Lung (tissue), 12 donors: ENCODE measurements around the gene OMG. TPM values are rescaled to one million over a fixed set of nuclear protein-coding genes. Genes with fewer than 3 reads are reported as not detected.

Experiments
- ATAC-seq: fragments of 200-7000 bp; cut with Tn5 transposase; one replicate; pipeline ENCODE4 v1.9.1; 2020; ENCODE audit warnings: moderate number of reproducible peaks; ENCODE audit not compliant: insufficient read depth, low FRiP score
- DNase-seq, 3 donors: peaks; one replicate each; pipeline ENCODE4 v3.0.0-alpha.2; 2013 to 2017
- H3K27ac ChIP-seq, 2 donors: one replicate each; pipeline ENCODE4 v1.5.1; 2013; ENCODE audit warnings: mild to moderate bottlenecking in 2 of 2, moderate library complexity in 2 of 2, control low read depth in 1 of 2, inconsistent platforms in 1 of 2, low read depth in 1 of 2, low read length in 1 of 2
- H3K27me3 ChIP-seq, 3 donors: one replicate each; pipeline ENCODE4 v1.5.1; 2013; ENCODE audit warnings: low read length in 2 of 3; ENCODE audit not compliant: control insufficient read depth in 3 of 3, insufficient read depth in 3 of 3
- H3K36me3 ChIP-seq, 4 donors: one replicate each; pipeline ENCODE4 v1.5.1; 2013; ENCODE audit warnings: low read length in 4 of 4, mild to moderate bottlenecking in 1 of 4, moderate library complexity in 1 of 4; ENCODE audit not compliant: control insufficient read depth in 4 of 4, insufficient read depth in 4 of 4
- H3K4me1 ChIP-seq, 5 donors: one replicate each; pipeline ENCODE4 v1.5.1; 2013; ENCODE audit warnings: low read length in 5 of 5, mild to moderate bottlenecking in 2 of 5, moderate library complexity in 1 of 5; ENCODE audit not compliant: control insufficient read depth in 5 of 5, insufficient read depth in 5 of 5
- H3K4me3 ChIP-seq: one replicate; pipeline ENCODE4 v1.5.1; 2013; ENCODE audit warnings: mild to moderate bottlenecking, control low read depth, moderate library complexity
- H3K9ac ChIP-seq, 2 donors: one replicate each; pipeline ENCODE4 v1.5.1; 2013; ENCODE audit warnings: low read length in 2 of 2, control low read depth in 1 of 2; ENCODE audit not compliant: insufficient read depth in 1 of 2
- H3K9me3 ChIP-seq, 4 donors: one replicate each; pipeline ENCODE4 v1.5.1; 2013; ENCODE audit warnings: low read length in 3 of 4, mild to moderate bottlenecking in 1 of 4, moderate library complexity in 1 of 4; ENCODE audit not compliant: control insufficient read depth in 4 of 4, insufficient read depth in 3 of 4
- CTCF ChIP-seq: IDR thresholded peaks from 2 replicates; pipeline ENCODE4 v1.5.1; 2012; ENCODE audit warnings: mild to moderate bottlenecking; ENCODE audit errors: control extremely low read depth, extremely low read depth
- WGBS, 2 donors: extraction: QIAGEN DNeasy Blood & Tissue Kit; methylation state at CpG; one replicate each; pipeline ENCODE4 v1.1.7; 2013; 5-methylcytosine and 5-hydroxymethylcytosine counted together
- polyA plus RNA-seq, 2 donors: library from polyadenylated mRNA; stranded (reverse); fragments of 200-250 nt; gene quantifications; one replicate each; pipeline ENCODE4 v1.2.1, GENCODE V29; 2013
- total RNA-seq, 2 donors: library from RNA; depleted of rRNA in 1 of 2; stranded (reverse); fragments of >200 nt in 1 of 2; gene quantifications; one replicate each; pipeline ENCODE4 v1.2.1, GENCODE V29; 2014 to 2021
- donor health status: control.
- donor health status: control.
- donor health status: Bipolar disorder and iron deficiency.
- donor health status: healthy.
- donor health status: DM: yes; HTN: yes; CAD: no.

OMG gene
- total and polyA plus RNA-seq, 4 donors: 16.5 to 41.6 (median 31.0) TPM

GRCh38 chr17:31274252-31274651 lies 22.8 kb downstream of the OMG start:
- H3K9me3 ChIP-seq: no peaks in the 10 kb centered on the region
- DNase-seq (peak in 2 of 3 donors; percentile 67 to 87), ATAC-seq (no peak)
- H3K27me3 ChIP-seq: no peaks in the 10 kb centered on the region
- H3K4me3 ChIP-seq: no peak overlapping the region
- H3K4me1 ChIP-seq: peaks cover 0 to 14% (median 7%) of the 10 kb centered on the region in 5 donors
- no peak for TF ChIP-seq CTCF
- 34 to 51% methylated on average over 2 of the region's 2 CpGs for WGBS, 2 donors
- H3K9ac ChIP-seq: no peak overlapping the region
- H3K27ac ChIP-seq: no peak overlapping the region
- H3K36me3 ChIP-seq: peaks cover 3 to 13% (median 6%) of the 10 kb centered on the region in 4 donors

GRCh38 chr17:31273516-31273915 lies 23.5 kb downstream of the OMG start:
- ATAC-seq: no peak
- WGBS, 2 donors: 77 to 80% methylated on average over 1 of the region's 1 CpG

GRCh38 chr17:31272803-31273202 lies 24.2 kb downstream of the OMG start:
- Histone ChIP-seq H3K9ac (no peak overlapping the region), H3K27ac (no peak overlapping the region), H3K4me1 (peaks cover 0 to 20% (median 7%) of the 10 kb centered on the region in 5 donors), H3K4me3 (no peak overlapping the region), H3K27me3 (no peaks in the 10 kb centered on the region), H3K9me3 (no peaks in the 10 kb centered on the region), H3K36me3 (peaks cover under 1 to 13% (median 10%) of the 10 kb centered on the region in 4 donors)
- TF ChIP-seq CTCF: no peak
- DNase-seq (no peak), ATAC-seq (no peak)

More at GRCh38 chr17:31273516-31273915, 23.5 kb downstream of the OMG start:
- TF ChIP-seq CTCF: no peak
- H3K9me3 ChIP-seq: no peaks in the 10 kb centered on the region
- DNase-seq: peak in 2 of 3 donors; percentile 64 to 70
- H3K4me3 ChIP-seq: no peak overlapping the region
- H3K27ac ChIP-seq: no peak overlapping the region
- peaks cover 0 to 20% (median 7%) of the 10 kb centered on the region in 5 donors for H3K4me1 ChIP-seq
- H3K27me3 ChIP-seq: no peaks in the 10 kb centered on the region
- H3K36me3 ChIP-seq: peaks cover 1 to 13% (median 11%) of the 10 kb centered on the region in 4 donors
- H3K9ac ChIP-seq: no peak overlapping the region

- H3K9ac ChIP-seq: no peak overlapping the region
- no peak for TF ChIP-seq CTCF
- no peaks in the 10 kb centered on the region for H3K27me3 ChIP-seq
- H3K9me3 ChIP-seq: no peaks in the 10 kb centered on the region
- ATAC-seq: no peak
- DNase-seq: no peak
- no peak overlapping the region for H3K4me3 ChIP-seq
- 95 to 100% methylated on average over 1 of the region's 1 CpG for WGBS, 2 donors
- no peak overlapping the region for H3K27ac ChIP-seq
- H3K4me1 ChIP-seq: peaks cover 0 to 20% (median 7%) of the 10 kb centered on the region in 5 donors
- peaks cover 2 to 13% (median 9%) of the 10 kb centered on the region in 4 donors for H3K36me3 ChIP-seq
Measured at GRCh38 chr17:31272236-31272635, 24.8 kb downstream of the OMG start.
